ENCODE results near the gene RHCG. TPM values are rescaled to one million over a fixed set of nuclear protein-coding genes. Genes with fewer than 3 reads are reported as not detected.

Gene RHCG
- total and polyA plus RNA-seq, 12 donors = 0.33 to 4.1 (median 1.5) TPM; not detected in 2

- TF ChIP-seq CTCF (IDR thresholded peaks at IDR 0.05) (no peak), POLR2A (IDR thresholded peaks at IDR 0.05) (no peak)
- no peak for DNase-seq
- no peaks in the 10 kb centered on the region for H3K9me3 ChIP-seq (replicated peaks in 1 of 3)
- 69 to 79% (median 74%) methylated on average over 2 of the region's 2 CpGs for WGBS, 4 donors
- H3K27me3 ChIP-seq = peaks cover 7% of the 10 kb centered on the region
- intact Hi-C loops (cut with DNase I) = loop anchor here (1.0 to 10.0 kb wide), 3 partner anchors 71 to 215 kb away; no protein-coding TSS in a partner anchor
- no peak overlapping the region for H3K27ac ChIP-seq
- no peaks in the 10 kb centered on the region for H3K36me3 ChIP-seq (replicated peaks in 1 of 2)
- H3K4me1 ChIP-seq (replicated peaks in 1 of 2) = peaks cover 0 to 8% of the 10 kb centered on the region in 2 donors
- H3K4me3 ChIP-seq = no peak overlapping the region
Observed at GRCh38 chr15:89429986-89430385, 66.4 kb downstream of the RHCG start.

GRCh38 chr15:89429023-89429422, 67.4 kb downstream of the RHCG start:
- 53 to 64% (median 60%) methylated on average over 1 of the region's 1 CpG for WGBS, 4 donors
- H3K4me3 ChIP-seq = no peak overlapping the region
- no peak overlapping the region for H3K27ac ChIP-seq
- intact Hi-C loops (cut with DNase I) = loop anchor here in 1 of 2 donors (5.0 kb wide), 1 partner anchor 72 kb away; no protein-coding TSS in a partner anchor
- DNase-seq = no peak
- H3K36me3 ChIP-seq (replicated peaks in 1 of 2) = no peaks in the 10 kb centered on the region
- H3K4me1 ChIP-seq (replicated peaks in 1 of 2) = peaks cover 0 to 8% of the 10 kb centered on the region in 2 donors
- no peaks in the 10 kb centered on the region for H3K9me3 ChIP-seq (replicated peaks in 1 of 3)
- TF ChIP-seq CTCF (IDR thresholded peaks at IDR 0.05) (no peak), POLR2A (IDR thresholded peaks at IDR 0.05) (no peak)
- H3K27me3 ChIP-seq = peaks cover 7% of the 10 kb centered on the region

- Histone ChIP-seq H3K4me1 (replicated peaks in 1 of 2) (peaks cover 0 to 8% of the 10 kb centered on the region in 2 donors), H3K4me3 (no peak overlapping the region), H3K36me3 (replicated peaks in 1 of 2) (no peaks in the 10 kb centered on the region), H3K27ac (no peak overlapping the region), H3K9me3 (replicated peaks in 1 of 3) (no peaks in the 10 kb centered on the region), H3K27me3 (peaks cover 7% of the 10 kb centered on the region)
- no peak for TF ChIP-seq POLR2A (IDR thresholded peaks at IDR 0.05)
- TF ChIP-seq CTCF (IDR thresholded peaks at IDR 0.05) = no peak
- WGBS, 4 donors = 63 to 88% (median 69%) methylated on average over 2 of the region's 2 CpGs
- no peak for DNase-seq
- intact Hi-C loops (cut with DNase I) = loop anchor here in 1 of 2 donors (5.0 kb wide), 1 partner anchor 71 kb away; no protein-coding TSS in a partner anchor
Observed at GRCh38 chr15:89428246-89428645, 68.1 kb downstream of the RHCG start.

DNA sequence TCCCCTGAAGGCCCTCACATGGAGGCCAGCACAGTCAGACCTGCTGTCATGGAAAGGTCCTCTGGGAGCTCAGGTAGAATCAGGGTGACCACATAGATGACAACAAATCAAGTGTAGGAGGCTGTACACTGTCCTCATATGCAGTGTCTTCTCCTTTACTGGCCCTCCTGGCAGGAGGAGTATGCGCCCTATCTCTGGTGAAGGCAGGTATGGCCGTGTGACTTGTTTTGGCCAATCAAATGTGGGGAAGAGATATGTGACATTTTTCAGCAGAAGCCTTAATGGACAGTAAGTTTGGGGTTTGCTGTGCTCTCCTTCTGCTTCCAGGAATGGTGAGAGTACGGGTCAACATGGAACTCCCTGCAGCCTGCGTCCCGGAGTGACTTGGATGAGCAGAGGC, 69.9 kb downstream of the RHCG start:
- intact Hi-C loops (cut with DNase I) = loop anchor here in 1 of 2 donors (5.0 kb wide), 1 partner anchor 69 kb away; no protein-coding TSS in a partner anchor
- Histone ChIP-seq H3K9me3 (replicated peaks in 1 of 3) (no peaks in the 10 kb centered on the region), H3K4me3 (no peak overlapping the region), H3K27ac (no peak overlapping the region), H3K27me3 (peaks cover 7% of the 10 kb centered on the region), H3K4me1 (replicated peaks in 1 of 2) (peaks cover 0 to 8% of the 10 kb centered on the region in 2 donors), H3K36me3 (replicated peaks in 1 of 2) (no peaks in the 10 kb centered on the region)
- no peak for DNase-seq
- WGBS, 4 donors = 74 to 90% (median 86%) methylated on average over 4 to 5 of the region's 5 CpGs
- no peak for TF ChIP-seq CTCF (IDR thresholded peaks at IDR 0.05)
- no peak for TF ChIP-seq POLR2A (IDR thresholded peaks at IDR 0.05)

Data from adrenal gland (tissue), 12 donors.